ENCODE measurements around the gene MAP1B. TPM values are rescaled to one million over a fixed set of nuclear protein-coding genes. Genes with fewer than 3 reads are reported as not detected.
A peak's percentile ranks its signal among the peaks of the same experiment; 100 is the strongest.

Gene MAP1B
- total and polyA plus RNA-seq, 9 of the 15 experiments (the other 6 are each of a cell fraction or from before 2014, with no cell fraction given) = 5.2 to 66.1 (median 17.3) TPM

GRCh38 chr5:72187388-72188075 lies 80.3 kb downstream of the MAP1B start (continued):
- no peak for TF ChIP-seq STAT6 (CRISPR knock-in tag; IDR thresholded peaks at IDR 0.05)
- TF ChIP-seq ZNF583 (CRISPR knock-in tag; IDR thresholded peaks at IDR 0.05) = no peak
- TF ChIP-seq PRMT5 (CRISPR knock-in tag; IDR thresholded peaks at IDR 0.05) = no peak
- no peak for TF ChIP-seq JUND (IDR thresholded peaks at IDR 0.05; ENCODE audit: borderline replicate concordance, low read depth, low read length)
- TF ChIP-seq JUND (tag; IDR thresholded peaks at IDR 0.05; ENCODE audit: borderline replicate concordance, low read depth, low read length) = 0 out of 3 replicates have a peak, but pooled peaks have one; percentile 15
- no peak for TF ChIP-seq ZNF77 (CRISPR knock-in tag; IDR thresholded peaks at IDR 0.05)
- TF ChIP-seq SUPT5H (IDR thresholded peaks at IDR 0.05) = no peak
- no peak for TF ChIP-seq ZNF785 (CRISPR knock-in tag; IDR thresholded peaks at IDR 0.05)
- TF ChIP-seq EHMT2 (IDR thresholded peaks at IDR 0.05) = no peak
- no peak for TF ChIP-seq DEAF1 (CRISPR knock-in tag; IDR thresholded peaks at IDR 0.05)
- TF ChIP-seq MEIS2 (IDR thresholded peaks at IDR 0.05; ENCODE audit: partially characterized antibody) = no peak
- TF ChIP-seq ZNF224 (CRISPR knock-in tag; IDR thresholded peaks at IDR 0.05) = no peak
- TF ChIP-seq ZNF23 (CRISPR knock-in tag; IDR thresholded peaks at IDR 0.05) = no peak
- no peak for TF ChIP-seq CAMTA2 (CRISPR knock-in tag; conservative IDR thresholded peaks at IDR 0.05)
- no peak for TF ChIP-seq ZBTB17 (CRISPR knock-in tag; IDR thresholded peaks at IDR 0.05)
- TF ChIP-seq YY1 (IDR thresholded peaks at IDR 0.05; ENCODE audit: borderline replicate concordance in 1 of 3, control insufficient read depth in 1 of 3, extremely low read depth in 1 of 3, insufficient read depth in 3 of 3, insufficient read length in 1 of 3, insufficient replicate concordance in 2 of 3, low read depth in 1 of 3, low read length in 2 of 3) = no peak
- no peak for TF ChIP-seq ZBTB5 (IDR thresholded peaks at IDR 0.05)
- no peak for TF ChIP-seq ZNF445 (CRISPR knock-in tag; IDR thresholded peaks at IDR 0.05; ENCODE audit: low read depth)

Measured in K562 (cell line).